ENCODE data around the gene HLX.
A peak's percentile ranks its signal among the peaks of the same experiment; 100 is the strongest.

HLX gene

DNA sequence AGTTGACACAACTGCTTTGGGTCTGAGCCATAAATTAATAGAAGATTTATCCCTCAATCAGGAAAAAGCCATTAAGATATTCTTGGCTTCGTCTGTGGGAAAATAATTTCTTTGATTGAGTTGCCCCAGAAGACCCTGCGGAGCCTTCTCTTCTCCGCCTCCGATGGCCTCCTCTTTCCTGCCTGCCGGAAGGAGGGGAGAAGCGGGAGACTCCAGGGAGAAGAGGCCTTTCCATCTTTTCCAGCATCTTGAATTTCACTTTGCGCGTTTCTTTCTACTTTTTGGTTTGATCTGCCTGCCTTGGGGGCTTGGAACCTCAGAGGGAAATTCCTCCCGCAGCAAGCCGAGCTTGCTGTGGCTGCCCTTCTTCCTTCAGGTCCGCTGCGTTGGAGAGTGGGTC, 16.8 kb downstream of the HLX start:
- no peak for DNase-seq

DNA sequence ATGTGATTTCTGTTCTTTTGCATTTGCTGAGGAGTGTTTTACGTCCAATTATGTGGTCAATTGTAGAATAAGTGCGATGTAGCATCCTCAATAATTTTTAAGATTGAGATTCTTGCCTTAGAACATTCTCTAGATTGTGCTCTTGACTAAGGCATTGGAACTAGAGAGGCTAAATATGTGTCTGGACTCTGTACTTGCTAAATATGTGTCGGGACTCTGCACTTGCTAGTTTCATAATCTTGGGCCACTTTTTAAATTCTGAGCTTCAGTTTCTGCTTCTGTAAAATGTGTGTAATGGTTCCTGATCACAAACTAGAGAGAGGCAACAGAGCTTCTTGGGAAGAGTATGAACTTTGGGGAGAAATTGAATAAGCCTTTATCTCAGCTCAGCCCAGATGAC, 21.6 kb downstream of the HLX start:
- no peak for DNase-seq

DNA sequence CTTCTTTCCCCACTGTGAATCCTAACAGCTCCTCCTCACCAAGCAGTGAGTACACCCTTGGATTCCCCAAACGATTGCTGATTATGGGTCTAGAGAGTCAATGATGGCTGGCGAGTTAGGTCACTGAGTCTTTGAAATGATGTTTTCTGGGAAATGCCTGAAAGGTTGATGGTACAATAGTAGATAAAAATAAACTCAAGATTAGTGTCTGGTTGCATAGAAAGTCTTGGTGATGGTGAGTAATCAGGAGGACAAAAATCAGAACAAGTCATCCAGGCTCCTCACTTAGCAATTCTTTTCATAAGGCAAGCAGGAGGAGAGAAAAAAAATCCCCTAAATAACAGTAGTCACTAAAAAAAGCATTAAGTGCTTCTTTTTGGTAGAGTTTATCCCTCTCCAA, 22.6 kb downstream of the HLX start:
- no peak for DNase-seq

DNA sequence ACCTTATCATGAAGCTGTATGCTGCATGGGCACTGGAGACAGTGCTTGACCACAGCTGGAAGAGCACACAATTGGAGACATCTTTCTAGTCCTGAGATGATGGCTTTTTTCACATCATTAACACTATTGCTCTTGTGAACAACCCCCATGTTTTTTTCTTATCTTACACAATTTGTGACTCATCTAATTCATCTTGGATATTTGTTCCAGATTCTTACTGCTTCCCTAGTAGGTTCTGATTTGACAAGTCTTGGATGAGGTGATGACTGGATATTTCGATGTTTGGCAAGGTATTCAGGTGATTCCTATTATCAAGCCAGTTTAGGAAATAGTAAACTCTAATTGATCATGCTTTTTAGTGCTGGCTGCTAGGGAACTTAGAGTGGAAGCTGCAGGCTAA, 23.7 kb downstream of the HLX start:
- no peak for DNase-seq

DNA sequence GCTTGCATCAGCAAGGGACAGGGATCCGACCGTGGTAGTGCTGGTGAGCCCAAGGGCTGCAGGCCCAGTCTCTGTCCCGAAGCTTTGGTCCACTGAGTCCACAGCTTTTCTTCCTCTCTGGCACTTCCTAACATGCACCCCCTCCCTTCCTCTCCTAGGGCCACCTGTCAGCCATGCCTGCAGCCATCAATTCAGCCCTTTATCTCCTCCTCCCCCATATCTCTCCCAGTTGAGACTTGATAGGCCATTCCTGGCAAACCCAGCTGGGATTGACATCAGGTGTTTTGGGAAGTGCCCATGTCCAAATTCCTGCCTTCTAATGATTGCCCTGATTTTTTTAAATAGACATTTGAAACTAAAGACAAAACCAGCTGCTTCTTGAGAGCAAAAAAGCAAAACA, 25.6 kb downstream of the HLX start:
- DNase-seq: no peak

DNA sequence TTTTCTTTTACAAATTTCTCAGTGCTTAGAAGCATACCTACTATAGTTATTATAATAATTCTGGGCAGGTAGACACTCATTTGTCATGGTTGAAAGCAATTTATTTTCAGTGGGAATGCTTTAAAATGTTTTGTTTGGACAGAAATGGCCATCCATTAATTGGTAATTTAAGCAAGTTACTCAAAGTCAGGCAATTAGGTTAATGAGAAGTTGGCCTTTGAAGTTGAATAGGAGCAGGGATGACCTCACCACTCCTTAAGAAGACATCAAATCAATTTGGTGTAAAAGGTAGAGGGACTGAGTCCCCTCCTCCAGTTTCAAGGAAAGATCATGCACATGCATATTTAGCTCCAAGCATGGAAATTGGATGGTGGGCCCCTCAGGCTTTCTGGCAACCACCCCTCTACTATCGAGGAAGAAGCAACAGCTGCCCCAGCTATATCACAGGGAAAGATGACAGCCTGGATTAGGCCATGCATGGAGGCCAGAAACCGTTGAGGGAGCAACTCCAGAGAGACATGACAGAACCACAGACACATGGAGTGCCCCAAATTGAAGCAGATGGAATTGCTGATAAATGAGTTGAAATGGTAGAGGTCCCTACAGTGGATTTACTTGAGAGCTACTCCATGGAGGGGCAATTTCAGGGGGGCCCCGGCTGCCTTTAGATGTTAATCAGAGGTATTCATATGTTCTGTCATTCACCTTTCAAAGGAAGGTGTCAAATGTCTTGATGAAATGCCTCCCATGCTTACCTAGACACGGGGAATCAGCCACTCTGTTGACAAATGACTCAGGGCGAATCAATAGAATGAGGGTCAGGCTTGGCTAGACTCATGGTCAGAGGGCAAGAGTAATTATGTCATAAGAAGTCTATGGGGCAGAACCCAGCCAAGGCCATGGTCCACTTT, 26.7 kb downstream of the HLX start:
- DNase-seq: no peak

DNA sequence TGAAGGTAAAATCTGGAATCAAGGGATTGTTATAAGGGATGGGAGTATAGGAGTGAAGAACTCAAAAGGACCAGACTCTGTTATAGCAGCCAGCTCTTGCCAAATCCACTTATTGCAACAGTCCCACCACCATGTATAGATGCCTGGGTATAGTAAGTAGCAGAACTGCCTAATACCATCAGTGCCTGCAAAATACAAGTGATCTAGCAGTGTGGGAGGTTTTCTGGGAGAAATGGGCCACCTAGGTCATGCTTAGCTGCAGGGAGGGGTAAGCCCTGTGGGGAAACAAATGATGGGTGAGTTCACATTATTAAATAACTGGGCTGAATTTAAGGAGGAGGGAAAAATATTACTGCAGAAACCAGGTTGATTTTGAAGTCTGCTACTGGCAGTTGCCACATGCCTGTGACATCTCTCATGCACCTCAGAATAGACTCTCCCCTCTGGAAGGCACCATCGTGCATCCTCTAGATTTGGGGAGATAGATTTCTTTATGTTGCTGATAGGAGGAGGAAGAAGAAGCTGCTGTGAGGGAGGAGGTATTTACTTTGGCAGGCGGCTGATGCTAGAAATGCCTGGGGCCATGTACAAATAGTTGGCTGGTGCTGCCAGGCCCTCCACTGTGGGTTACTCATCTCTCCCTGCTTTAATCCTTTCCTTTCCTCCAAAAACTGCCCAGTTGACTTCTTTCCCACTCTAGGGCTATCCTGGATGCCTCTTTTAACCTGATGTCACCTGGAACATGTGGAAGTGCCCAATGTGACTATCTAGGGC, 27.5 kb downstream of the HLX start:
- DNase-seq: no peak

DNA sequence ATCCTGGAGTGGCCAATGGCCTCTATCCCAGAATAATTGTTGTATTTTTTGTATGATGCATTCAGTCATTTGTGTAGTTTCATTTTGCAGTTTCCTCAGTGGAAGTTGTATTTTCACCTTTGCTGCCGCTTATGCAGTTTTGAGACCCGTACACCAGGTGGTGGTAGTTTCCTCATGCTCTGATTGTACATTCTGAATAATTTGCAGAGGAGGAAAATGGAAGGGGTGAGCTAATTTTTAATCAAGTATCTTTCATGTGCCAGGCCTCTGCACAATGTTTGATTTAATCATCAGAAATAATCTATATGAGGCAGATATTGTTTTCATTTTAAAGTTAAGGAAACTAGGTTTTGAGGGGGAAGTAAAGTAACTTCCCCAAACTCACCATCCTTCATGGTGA, 29.5 kb downstream of the HLX start:
- DNase-seq: no peak

DNA sequence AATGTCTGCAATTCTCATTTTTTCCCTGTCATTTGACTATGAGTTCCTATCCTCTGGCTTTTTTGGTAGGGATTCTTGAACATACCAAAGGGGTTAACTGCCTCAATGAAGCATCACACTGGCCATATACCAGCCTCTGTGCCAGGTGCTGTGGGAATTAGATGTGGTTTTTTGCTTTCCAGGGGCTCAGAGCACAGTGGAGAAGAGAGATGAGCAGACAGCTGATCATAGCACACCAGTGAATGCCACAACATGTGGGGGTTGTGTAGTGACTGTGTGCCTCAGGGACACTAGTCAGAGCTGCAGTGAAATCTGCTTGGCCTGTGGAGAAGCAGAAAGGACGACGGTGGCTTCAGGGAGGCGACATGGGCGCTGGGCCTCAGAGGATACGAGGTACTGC, 30.8 kb downstream of the HLX start:
- DNase-seq: no peak

DNA sequence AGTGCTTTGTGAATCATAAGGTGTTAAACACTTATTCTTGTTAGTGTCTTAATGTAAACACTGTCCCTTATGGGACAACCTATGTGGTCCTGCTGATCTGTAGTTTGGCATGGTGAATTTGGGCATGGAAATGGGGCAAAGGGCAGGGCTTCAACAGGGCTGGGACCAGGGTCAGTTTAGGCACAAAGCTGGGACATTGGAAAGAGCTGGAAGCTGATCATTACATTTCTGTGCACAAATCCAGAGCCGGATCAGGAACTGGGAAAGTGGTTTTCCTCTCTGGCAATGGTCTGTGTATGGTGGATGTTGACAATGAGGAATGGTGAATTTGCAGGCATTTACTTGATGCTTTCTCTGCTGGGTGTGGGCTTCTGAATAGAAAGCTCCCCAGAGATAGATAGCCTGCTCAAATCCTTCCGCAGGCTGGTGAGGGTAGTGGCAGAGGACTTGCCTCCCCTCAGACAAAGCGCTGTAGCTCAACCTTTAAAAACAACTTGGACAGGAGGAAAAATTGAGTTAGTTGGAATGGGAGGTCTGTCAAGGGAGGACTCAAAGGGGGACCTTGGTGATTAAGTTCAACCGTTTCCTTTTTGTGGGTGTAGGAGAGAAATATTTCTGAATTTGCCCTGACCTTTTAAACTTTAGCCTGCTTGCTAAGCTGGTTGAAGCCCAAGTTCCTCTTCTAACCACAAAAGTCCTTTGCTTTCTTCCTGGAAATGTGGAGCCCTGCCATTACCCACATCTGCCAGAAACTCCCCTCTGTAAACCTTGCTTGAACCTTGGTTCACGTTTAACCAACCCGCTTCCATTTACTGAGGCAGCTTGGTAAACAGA, 35.3 kb downstream of the HLX start:
- DNase-seq: peak; percentile 2

DNA sequence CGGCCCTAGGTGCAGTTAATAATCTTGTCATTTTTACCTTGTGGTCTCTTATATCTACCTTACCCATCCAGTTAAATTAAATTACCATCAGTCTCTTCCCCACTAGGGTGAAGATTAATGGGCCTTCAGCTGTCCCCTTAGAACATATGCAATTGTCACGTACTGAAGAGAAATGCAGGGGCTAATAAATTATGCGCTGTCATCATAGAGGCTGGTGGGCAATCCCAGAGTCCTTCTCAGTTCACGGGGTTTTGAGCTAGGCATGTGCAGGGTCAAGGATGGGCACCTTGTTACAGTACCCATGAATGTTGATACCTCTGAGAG, 35.8 kb downstream of the HLX start:
- DNase-seq: no peak

DNA sequence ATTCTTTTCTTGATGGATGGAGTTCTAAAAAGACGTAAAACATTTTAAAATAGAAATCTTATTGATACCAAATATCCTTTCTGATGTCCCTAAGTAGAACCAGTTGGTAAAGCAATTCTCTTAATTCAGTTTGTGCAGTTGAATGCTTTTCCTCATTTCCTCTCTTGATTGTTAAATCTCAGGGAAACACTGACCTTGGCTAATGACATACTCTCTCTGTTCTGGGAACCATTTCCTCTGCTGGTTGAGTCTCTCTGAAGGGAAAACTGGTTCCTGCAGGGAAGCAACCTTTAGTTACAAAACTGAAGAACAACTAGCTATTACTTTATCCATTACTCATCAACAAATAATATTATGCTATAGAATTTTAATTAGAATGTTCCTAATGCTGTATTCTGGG, 36.7 kb downstream of the HLX start:
- no peak for DNase-seq

DNA sequence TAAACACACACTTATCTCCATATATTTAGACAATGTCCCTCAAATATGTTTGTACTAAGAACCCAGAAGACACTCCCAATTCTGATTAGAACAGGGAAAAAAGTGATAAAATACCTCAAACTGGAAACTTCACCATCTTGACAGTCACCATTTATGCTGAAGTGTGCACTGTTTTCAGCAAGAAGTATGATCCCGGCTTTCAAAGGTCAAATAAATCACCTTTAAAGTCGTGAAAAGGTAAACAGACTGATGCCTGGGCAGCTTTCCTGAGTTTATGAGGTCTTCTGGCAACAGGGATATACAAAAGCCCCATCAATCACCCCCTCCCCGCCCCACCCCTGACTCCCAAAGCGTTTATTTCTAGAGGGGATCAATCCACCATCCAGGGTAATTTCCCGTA, 37.9 kb downstream of the HLX start:
- no peak for DNase-seq

DNA sequence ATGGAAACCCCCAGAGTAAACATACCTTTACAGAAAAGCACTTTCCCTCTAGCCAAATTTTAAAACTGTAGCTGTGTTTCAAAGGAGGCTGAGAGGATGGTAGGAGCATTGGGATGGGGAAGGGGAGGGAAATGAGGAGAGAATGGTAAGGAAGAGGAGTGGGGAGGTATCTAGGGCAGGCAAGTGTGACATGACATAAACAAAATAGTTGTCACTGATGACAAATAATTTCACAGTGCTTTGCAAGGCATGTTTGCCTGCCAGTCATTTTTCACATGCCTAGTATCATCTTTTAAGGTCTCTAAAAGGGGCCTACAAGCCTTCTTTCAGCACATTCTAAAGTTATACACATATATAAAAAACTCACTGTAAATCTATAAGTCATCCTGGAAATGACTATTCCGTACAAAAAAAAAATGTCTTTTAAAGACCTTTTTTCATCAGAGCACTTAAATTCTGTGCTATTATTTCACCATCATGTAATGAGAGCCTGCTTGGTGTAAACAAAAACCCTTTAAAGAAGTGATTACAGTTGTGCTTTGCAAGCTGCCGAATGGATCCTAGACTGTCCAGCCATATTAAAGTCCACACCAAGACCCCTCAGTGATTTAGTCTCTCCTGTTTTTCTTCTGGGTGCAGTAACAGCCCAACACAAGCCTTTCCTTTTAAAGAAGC, 38.4 kb downstream of the HLX start:
- DNase-seq: no peak

DNA sequence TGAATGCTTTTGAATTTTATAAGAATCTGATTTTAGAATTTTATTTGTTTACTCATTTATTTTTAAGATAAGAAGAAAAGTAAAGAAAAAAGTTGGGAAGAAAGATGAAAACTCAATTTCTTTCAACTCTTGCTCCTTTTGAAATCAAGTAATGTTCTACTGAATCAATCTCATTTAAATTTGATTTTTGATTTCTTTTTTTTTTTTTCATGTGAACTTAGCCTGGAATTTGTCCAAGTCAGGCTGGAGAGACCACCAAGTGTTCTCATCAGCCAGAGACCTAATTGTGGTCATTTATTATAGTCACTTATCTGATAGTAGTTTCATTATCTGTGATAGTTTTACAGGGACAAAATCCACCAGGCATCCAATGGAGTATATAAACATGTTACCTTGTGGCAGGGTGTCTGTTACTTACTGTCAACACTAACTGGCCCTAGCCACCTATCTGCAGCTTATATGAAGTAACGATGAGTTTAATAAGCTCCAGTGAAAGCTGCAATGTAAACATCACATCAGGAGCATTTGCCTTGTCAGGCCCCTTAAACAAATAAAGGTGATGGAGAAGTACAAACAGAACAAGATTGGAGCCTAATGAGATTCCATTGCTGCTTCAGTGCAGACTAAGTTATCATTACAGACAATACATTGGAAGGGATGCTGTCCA, 39.2 kb downstream of the HLX start:
- no peak for DNase-seq

DNA sequence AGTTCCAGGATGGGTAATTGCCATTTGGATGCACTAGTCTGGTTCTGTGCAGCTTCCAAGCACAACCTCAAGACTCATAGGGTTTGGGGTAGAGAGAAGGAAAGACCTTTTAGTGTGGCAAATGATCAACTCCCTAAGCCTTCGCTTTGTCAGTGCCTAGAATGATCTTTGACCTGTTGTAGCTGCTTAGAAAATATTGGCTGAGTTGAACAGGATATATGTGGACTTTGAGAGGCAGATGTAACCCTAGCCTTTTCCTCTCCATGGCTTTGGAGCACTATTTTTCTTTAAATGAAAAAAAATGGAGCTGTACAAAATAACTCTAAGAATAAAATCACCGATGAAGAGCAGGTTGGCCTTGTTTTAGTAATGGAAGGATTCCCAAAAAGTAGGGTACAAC, 41.7 kb downstream of the HLX start:
- DNase-seq: no peak

DNA sequence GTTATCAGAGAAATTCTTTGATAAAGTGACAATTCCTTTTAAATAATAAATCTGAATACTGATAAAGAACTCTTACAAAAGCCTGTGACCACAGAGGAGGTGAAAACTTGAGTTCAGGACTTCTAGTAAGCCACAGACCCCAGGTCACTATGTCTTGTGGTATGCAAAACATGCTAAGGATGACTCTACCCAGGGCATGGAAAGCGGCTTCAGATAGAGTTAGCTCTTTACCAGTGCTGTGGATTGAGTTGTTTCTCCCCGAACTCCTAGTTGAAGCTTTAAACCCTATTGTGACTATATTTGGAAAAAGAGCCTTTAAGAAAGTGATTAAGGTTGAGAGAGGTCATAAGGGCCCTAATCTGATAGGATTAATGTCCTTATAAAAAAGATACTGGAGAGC, 42.3 kb downstream of the HLX start:
- DNase-seq: no peak

DNA sequence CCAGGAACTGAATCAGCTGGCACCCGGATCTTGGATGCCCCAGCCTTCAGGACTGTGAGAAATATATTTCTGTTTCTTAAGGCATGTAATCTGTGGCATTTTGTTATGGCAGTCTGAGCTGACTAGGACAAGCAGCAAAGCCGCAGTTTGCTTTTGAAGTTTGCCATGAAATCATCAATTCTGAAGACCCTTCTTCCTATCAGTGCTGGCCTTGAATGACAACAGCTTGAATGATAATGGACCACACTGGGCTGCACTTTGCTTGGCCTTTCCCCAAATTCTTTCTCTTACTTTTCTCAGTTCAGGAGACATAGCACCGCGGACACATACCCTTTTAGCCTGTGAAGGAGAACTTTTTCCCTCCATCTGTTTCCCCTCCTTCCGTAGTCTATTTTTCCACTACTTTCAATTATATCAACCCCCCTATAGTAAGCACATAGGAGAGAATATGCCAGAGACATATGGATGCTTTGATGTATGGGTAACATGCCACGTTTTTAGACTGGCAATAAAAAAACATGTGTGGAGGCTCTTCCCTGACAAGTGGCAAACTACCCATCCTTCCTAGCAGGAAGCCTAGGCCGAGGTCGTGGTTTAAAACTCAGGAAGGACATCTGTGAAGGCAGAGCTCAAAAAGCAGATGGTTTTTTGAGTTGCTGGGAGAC, 42.9 kb downstream of the HLX start:
- no peak for DNase-seq

DNA sequence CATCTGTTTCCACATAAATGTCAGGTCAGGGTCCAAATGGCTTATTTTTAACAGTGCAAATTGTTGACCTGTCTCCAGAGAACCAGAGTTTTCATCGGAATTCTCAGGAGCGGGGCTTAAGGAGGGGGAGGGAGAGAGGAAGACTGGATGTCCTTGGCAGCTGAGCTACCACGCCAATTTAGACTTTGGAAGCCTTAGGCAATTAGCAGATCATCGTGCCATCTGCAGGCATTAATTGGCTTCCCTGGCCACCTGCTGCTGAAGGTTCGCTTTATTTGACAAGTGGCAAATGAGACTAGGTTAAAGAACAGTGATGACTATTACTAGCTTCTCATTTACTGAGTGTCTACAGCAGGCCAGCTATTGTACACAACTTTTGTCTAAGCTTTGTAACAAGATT, 43.7 kb downstream of the HLX start:
- no peak for DNase-seq

DNA sequence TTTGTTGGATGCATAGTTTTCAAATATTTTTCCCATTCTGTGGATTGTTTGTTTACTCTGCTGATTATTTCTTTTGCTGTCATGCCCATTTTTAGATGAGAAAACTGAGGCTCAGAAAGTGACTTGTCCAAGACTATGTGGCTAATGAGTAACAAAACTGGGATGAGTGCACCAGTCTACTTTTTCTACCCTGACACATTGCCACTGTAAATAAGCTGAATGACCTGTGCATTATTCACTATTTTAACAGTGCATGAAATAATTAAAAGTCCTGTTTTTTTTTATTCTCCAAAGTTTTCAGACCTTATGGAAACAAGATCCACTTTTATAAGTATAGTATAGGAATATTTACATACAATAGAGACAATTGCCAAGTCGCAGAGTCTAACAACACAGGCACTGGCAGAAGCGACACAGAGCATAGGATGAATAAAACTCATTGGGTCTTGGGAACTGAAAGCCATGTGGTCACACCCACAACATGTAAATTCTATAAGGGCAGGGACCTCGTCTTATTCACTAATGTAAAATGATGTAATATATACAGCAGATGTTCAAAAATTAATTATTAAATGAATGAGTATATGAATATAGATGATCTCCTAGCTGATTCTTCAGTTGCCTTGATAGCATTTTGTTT, 45.2 kb downstream of the HLX start:
- no peak for DNase-seq

DNA sequence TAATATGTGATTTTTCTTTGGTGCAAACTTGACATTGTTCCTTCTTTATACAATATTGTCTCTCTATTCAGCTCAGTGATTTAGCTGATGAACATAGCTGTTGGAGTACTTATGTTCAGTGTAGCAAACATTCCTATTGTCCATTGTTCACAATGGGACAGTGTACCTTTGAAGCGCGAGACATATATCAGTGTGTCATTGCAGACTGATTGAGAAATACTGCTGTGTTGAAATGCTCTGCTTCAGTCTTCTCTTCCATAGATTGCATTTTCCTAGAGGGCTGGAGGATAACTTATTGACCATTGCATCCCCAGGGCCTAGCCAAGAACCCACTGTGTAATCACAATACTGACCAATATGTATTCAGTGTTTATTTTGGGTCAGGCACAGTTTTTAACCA, 46.5 kb downstream of the HLX start:
- DNase-seq: no peak
